Stimulated activated CD8-positive, alpha-beta memory T cell treated with anti-CD3 and anti-CD28 coated beads, Interleukin-4, amount 100 ng/mL, for 4 hours (primary cell): ENCODE data around the gene RASSF5.

Experiments used
- DNase-seq, 2 donors: peaks; one replicate each; pipeline ENCODE4 v3.0.0-alpha.2; 2020; ENCODE audit warnings: low read depth in 2 of 2, low spot score in 1 of 2

Gene RASSF5

DNA sequence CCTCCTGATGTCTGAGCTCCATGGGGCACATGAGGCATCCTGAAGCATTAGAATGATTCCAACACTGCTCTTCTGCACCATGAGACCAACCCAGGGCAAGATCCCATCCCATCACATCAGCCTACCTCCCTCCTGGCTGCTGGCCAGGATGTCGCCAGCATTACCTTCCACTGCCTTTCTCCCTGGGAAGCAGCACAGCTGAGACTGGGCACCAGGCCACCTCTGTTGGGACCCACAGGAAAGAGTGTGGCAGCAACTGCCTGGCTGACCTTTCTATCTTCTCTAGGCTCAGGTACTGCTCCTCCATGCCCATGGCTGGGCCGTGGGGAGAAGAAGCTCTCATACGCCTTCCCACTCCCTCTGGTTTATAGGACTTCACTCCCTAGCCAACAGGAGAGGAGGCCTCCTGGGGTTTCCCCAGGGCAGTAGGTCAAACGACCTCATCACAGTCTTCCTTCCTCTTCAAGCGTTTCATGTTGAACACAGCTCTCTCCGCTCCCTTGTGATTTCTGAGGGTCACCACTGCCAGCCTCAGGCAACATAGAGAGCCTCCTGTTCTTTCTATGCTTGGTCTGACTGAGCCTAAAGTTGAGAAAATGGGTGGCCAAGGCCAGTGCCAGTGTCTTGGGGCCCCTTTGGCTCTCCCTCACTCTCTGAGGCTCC, 11.1 kb upstream of the RASSF5 start:
- no peak for DNase-seq

DNA sequence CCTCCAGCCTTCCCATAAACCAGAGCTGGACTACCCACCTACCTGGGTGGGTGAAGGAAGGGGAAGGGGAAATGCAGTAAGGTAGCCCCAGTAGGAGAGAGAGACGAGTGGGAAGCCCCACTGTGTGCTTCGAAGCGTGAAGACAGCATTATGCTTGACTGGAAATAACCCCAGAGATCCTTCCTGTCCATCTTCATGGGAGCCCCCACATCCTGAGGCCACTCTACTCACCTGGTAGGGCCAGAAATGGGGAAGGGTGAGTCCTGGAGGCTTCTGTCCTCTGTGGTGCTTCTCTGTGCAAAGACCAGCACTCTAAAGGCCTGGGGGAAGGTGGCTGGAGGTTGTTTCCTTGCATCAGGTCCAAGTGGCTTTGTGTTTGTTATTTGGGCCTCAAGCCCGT, 10.0 kb upstream of the RASSF5 start:
- no peak for DNase-seq

DNA sequence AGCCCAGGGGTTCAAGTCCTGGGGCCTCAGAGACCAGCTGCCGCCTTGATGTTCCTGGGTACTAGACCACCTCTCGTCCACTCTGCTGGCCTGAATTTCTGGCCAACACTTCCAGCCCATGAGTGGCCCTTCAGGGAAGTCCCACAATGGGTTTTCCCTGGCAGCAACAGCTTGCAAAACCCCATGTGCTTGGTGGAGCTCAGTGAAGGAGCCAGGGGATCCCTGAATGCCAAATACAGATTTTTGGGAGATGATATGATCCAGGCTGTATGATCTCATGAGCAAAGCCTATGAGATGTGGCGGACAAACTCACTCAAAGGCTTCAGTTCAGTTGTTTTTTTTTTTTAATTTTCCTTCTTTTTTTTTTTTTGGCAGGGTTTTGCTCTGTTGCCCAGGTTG, 9.6 kb upstream of the RASSF5 start:
- no peak for DNase-seq

DNA sequence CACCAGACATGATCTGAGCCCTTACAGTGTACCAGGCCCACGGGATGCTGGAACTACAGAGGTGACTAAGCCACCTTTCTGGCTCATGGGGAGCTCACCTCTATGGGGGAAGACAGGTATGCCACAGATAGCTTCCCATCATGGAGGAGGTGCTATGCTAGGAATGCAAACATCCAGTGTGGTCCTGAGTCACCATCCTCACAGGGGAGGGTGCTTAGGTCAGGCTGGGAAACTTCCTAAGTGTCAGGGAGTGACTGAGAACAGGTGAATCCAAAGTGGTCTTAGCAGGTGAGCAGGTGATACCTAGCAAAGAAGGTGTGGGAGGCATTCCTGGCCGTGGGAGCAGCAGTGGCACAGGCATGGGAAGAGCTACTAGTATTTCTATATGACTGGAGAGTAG, 8.6 kb upstream of the RASSF5 start:
- no peak for DNase-seq

DNA sequence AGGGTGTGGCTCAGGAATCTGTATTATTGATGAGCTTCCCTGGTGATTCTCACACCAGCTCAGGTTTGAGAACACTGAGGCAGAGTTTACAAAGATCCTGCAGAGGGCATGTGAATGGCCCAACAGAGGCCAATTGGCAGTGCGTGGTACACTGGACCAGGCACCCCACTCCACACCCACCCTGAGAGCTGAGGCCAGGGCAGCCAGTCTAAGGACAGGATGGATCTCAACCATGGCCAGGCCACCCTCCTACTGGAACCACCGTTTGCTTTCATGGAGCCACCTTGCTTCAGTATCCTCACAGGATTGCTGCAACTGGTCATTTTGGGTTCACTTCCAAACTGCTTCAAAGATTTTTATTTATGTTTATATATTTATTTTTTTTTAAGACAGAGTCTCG, 7.3 kb upstream of the RASSF5 start:
- no peak for DNase-seq

DNA sequence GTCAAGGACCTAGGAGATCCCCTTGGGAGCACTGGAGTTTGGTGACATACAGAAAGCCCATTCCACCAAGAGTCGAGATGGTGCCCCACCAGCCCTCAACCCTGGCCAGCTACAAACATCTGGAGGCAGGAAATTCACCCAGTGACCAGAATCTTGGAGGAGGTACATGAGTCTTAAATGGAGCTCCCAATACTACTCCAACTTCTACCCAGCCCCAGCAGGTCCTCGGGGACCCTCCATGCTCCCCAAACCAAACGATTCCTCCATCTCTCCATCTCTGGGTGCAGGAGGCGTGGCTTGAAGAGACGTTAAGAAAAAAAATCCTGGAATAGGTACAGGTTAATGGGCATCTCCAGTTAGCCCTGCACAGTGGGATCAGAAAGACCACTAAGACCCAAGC, 5.5 kb upstream of the RASSF5 start:
- DNase-seq = no peak

DNA sequence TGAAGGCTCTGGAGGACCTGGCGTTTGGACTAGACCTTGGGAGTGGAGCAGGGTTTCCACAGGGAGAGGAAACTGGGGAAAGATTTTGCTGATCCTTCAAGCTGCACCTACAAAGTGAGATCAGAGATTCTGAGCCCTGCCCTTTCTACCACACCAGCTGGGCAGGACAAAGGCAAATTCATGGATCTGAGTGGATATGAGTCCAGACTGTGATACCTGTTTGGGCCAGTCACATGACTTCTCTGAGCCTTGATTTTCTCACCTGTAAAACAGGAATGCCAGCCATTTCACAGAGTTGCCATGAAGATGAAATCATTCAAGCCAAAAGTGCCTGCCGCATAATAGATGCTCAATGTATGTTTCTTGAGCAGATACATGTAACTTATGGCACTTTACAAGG, 4.9 kb upstream of the RASSF5 start:
- no peak for DNase-seq

DNA sequence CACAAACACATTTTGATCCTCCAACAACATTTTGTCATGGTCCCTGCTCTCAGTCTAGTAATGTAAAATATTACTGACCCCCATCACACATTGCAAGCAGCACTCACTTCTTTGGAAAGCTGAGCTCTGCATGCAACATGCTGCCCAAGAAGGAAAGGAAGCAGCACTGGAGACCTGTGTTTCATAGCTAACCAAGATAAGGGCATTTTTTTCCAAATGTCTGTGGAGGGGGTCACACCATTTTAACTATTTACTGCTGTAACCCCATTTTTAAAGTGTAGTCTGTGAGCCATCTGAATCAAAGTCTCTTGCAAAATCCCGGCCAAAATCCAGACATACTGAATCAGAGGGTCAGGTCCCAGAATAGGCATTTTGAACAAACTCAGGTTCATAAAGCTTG, 4.5 kb upstream of the RASSF5 start:
- no peak for DNase-seq

DNA sequence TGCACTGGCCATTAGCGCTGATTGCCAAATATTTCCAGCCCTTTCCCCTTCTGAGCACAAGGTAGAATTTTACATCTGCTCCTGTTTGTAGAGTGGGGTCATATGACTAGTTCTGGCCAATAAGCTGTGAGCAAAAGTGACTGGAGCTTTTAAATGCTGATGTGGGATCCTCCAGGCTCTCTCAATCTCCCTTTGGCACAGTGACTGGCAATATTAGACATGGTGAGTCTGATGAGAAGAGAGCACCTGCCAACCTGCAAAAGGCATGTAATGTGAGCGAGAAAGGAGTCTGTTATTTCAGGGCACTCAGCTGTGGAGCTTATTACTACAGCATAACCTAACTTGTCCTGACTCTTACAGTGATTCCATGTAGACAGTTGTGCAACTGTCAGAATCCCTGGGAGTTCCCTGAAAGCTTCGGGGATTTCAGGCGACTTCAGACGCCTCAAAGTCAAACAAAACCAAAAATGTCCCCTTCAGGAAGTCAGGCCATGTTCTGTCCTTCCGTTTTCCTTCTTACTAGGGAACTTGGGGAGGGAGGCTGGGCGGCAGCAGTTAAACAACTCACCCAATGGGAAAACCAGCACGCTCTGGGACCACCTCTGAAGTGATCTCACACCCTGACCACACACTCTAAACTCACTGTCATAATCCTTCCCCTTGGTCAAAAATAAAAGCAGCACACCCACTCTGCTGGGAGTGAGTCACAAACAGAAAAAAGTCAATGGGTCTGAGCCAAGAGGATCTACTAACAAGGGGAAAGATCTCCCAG, 3.6 kb upstream of the RASSF5 start:
- DNase-seq = peak in 1 of 2 donors; percentile 30

DNA sequence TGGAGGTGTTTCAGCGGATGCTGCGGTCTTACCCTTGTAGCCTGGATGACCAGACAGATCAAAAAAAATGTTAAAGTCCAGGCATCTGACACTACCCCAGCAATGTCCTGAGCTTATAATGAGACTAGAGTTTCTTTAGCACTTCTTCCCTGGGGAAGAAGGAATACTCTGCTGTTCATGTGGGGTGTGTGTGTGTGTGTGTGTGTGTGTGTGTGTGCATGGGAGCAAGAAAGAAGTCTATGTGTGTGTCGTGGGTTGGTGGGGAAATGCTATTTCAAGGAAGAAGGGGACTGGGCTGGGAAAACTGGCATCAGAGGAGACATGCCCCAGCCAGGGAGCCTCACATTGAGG, 3.0 kb upstream of the RASSF5 start:
- DNase-seq = no peak

DNA sequence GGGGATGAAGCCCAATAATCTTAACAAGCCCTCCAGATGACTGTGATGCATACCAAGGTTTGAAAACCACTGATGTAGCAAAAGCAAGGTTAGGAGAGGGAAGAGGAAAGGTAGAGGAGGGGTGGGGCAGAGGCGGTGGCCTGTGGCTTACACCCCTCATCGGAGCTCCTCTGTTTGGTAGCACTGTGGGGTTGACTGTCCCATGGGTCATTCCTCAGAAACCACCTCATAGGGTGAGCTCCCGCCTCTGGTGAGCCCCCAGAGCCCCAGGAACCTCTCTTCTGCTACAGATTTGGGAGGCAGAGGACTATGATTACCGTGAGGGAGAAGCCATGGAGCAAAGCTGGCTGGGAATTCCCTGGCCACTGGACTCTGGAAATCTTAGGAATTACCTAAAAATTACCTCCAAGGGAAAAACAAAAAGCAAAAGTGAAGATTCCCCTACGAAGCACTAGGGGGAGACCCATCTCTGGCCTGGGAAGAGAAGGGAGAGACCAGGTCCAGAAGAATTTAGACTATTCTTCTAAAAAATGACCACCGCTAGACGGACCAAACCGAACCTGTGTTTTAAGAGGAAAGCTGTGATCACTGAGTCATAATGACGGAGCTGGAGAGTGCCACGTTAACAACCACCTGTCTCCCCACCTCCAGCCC, 1.5 kb upstream of the RASSF5 start:
- DNase-seq = no peak

DNA sequence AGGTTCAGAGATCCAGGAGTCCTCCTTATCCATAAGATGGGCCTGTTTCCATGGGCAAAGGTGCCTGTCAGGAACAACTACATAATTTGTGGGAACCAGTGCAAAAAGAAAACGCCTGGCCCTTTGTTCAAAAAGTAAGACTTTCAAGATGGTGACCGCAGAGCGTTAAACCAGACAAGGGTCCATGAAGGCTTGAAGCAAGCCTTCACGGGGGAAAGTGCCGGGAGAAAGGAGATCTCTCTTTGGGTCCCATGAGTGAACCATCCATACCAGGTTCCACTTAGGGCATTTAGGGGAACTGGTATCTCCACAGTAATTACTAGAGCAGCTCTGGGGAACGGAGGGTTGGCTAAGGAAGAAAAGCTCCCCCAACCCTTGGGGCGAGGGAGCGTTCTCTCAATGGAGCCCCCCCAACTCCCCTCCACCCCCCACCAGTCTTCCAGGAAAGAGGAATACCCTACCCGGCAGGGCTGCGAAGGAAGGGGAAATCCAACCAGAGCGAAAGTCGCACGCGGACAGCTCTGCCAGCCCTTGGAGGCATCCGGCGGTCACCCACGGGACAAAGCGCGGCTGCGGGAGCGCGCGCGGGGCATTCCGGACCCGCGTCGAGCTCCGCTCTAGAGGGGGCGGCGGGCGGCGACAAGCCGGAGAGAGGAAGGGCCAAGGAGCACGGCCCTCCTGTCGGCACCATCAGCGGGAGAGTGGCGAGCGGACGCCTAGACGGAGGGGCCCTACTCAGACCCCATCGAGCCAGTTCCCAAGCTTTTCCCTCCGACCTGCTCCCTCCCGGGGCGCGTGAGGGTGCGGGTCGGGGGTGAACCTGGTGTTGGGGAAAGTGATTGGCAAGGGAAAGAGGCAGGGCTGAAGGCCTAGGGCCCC, 687 bp upstream of the RASSF5 start:
- DNase-seq = peak in 1 of 2 donors; percentile 7

DNA sequence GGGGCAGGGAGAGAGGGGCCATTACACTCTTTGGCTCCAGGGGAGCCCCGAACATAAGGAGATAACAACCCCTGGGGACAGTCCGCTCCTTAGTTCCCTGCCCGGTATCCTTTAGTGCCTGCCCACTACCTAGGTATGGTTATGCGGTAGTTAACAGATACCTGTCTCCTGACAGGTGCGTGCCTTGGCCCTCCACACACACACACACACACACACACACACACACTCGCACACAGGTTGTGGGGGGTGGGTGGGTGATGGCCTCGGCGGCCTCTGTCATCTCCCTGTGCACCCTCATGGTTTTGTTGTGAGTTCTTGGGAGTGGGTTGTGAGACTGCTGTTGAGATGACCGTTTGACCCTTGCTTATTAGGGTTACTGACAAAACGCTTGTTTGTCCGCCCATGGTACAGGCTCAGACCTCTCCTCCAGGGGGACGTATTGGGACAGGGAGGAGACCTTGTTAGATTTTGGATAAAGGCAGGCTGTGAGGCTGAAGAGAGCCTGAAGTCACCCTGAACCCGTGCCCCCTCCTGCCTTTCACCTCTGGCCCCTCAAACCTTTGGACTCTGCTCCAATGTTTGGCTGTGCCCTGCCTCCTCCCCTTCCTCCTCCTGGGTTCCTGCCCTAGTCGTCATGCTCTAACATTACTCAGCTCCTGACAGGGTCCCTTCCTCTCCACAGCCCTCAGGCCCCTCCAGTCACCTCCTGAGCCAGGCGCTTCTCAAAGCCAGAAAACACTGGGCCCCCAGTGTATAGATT, 979 bp downstream of the RASSF5 start:
- DNase-seq = no peak

DNA sequence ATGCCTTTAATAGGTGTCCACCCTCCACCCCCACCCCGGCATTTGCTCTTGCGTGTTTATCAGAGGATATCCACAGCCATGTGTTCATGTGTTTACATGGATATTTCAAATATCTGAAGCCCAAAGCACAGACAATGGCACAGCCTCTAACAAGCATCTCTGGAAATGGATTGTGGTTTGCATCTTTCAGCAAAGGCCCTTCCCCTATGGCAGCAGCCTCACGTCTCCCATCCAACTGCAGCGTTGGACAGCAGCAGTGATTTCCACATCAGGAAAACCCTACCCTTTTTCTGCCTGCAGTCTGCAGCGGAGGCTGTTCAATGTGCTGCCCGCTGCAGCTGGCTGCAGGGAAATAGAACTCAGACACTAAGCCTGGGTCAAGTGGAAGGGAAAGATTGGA, 1.6 kb downstream of the RASSF5 start:
- no peak for DNase-seq

DNA sequence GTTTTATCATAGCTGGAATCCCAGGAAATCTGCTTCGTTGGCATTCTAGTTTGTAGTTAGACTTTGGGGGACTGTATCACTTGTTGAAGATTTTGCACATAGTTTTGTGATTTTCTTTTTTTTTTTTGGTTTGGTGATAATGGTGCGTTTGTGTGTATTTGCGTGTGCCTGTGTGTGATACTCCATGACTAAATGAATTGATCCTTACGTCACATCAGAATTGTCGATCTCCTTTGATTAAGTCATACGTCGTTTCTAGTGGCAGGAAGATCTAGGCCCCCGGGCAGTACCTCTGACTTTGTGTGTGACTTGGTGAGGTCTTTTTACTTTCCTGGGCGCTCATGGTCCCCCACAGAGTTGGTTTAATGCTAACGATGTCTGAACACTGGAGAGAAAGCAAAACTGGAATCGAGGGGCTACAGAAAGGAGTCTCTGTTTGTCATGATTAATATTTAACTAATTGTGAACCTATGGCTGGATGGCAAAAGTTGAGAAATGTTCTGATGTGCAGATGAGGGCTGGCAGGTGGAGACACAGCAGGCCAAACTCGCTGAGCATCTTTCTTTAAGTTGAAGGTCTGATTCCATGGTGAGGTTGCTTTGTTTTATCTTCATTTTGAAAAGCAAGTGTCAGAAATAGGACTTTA, 2.4 kb downstream of the RASSF5 start:
- no peak for DNase-seq

DNA sequence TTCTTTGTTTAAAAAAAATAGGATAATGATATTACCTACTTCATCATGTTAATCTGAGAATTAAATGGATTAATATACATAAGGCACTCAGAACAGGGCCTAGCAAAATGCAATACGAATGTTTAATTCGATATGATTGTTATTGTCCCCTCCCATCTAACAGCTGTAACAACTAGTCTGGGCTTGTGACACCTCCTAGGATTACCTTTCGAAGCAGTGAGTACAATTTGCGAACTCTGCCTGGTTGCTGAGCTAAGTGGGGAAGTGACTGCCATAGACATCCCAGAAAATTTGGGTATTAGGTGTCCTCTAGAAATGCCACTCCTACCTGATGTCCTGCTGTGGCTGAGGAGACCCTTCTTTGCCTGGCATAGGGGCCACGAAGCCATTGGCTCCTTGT, 3.0 kb downstream of the RASSF5 start:
- no peak for DNase-seq

DNA sequence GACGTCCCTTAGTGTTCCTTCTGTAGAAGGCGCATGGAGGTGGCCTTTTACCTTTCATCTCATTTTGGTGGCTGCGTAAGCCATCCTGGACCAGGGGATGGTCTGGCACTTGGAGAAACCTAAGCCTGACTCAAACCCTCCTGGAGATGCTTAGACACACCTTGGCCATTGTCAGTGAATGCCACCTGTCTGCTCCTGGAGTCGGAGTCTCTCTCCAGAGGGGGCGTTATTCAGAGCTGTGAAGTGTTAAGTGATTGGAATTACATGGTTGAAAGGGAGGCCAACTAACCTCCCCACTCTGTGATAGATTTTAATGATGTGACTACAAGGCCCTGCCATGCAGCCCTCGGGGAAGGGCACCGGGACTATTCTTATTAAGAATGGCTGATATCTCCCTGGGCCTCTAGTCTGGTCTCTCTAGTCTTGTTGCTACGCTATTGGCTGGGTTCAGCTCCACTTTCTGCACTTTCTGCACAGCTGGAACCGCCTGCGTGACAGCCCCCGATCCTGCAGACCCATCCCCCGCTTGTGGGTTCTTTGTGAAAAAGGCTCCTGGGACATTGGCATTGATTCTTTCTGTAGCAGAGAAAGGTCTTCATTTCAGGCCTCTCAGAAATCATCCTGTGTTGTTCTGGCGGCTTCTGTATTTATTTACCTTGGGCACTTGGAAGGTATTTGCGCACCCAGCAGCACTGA, 4.2 kb downstream of the RASSF5 start:
- no peak for DNase-seq

DNA sequence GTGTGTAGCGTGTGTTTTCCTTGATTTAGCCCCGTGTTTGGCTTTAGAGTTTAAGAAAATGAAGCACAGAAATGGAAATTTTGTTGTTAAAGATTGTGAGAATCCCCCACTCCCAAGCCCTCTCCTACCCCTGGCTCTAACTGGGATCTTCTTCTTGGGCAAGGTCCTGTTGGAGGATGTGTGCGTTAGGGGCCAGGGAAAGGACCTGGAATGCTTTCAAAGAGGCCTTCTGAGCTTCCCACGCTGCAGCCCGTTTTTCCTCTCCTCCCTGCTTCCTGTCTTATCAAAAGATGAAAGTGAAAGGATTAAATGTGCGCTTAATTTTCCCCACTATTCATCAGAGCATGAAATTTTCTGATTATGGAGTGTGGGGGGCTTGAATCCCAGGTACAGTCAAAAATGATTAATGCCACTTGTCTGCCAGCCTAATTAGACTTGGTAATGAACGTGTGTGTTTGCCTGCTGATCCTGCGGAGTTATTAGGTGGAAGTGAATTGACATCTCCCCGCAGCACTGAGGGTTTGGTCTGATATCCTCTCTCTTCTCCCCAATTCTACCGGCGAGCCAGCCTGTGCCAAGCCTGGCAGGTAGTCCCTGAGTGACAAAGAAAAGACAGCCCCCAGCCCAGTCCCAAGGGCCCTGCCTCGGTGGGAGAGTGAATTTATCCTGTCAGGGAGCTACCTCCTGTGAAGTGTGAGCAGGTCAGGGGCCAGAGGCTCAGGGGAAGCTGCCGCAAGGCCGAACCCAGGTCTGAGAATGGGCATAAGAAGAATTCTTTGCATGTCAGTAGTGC, 4.9 kb downstream of the RASSF5 start:
- no peak for DNase-seq

DNA sequence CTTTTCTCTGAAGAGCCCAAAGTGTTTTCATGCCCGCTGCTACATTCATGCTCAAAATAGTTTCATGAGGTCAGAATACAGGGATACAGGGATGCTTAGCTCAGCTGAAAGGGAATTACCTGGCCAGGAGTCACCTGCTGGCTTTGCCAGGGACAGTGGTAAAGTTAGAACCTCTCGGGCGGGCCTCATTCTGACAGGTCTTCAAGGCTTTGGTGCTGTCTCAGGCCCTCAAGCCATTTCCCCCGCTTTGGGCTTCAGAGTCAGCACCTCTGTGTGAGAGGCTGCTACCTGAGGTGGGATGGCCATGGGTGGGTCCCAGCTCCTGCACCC, 5.5 kb downstream of the RASSF5 start:
- DNase-seq = no peak
